ENCODE measurements around the gene AOPEP.

DNA sequence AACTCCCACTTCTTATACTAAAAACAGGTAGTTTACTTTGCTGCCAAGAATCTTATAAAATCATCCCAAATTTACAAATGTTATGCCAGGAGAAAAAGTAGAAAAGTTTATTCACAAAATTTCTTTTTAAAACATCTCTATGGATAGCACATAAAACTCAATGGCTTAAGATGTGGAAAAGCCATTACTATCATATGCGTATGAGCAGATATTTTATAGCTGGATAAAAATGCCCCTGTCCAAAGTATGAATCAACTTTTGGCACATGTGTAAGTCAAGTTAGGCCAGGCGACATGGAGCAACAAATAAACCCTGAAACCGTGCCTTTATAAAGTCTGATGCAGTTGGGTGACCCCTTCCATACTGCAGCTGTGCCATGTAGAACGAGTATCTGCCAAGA, 48.6 kb upstream of the AOPEP start:
- TF ChIP-seq POLR2A (IDR thresholded peaks at IDR 0.05; ENCODE audit: low read depth, low read length), result no peak
- no peak for TF ChIP-seq TAF1 (IDR thresholded peaks at IDR 0.05; ENCODE audit: low read depth, low read length)

Data from GM12891 (cell line).